Adrenal gland (tissue), 12 donors: ENCODE results near the gene ARMC9. TPM values are rescaled to one million over a fixed set of nuclear protein-coding genes. Genes with fewer than 3 reads are reported as not detected.

Source experiments
- DNase-seq, 7 donors: peaks; one replicate each; pipeline ENCODE4 v3.0.0-alpha.2; 2019 to 2020
- H3K27ac ChIP-seq, 5 donors: fragments of 200-600 bp; sonication (generic) in 4 of 5; 1 replicate in 3 of 5; 2 replicates in 2 of 5; pipeline versions ENCODE4 v1.5.1 to v1.8.0; 2016 to 2020; ENCODE audit warnings: mild to moderate bottlenecking in 1 of 5
- H3K27me3 ChIP-seq: fragments of 200-600 bp; 2 replicates; pipeline ENCODE4 v1.8.0; 2021
- H3K36me3 ChIP-seq, 2 donors: fragments of 200-600 bp; replicated peaks in 1 of 2; 1 replicate in 1 of 2; 2 replicates in 1 of 2; pipeline versions ENCODE4 v1.5.1 to v1.8.0; 2018 to 2022
- H3K4me1 ChIP-seq, 2 donors: fragments of 200-600 bp; replicated peaks in 1 of 2; 1 replicate in 1 of 2; 2 replicates in 1 of 2; pipeline versions ENCODE4 v1.5.1 to v1.8.0; 2018 to 2021
- H3K4me3 ChIP-seq, 4 donors: fragments of 200-600 bp; sonication (generic) in 3 of 4; one replicate each; pipeline ENCODE4 v1.5.1; 2016 to 2018
- H3K9me3 ChIP-seq, 3 donors: fragments of 200-600 bp; sonication (generic) in 1 of 3; replicated peaks in 1 of 3; 1 replicate in 2 of 3; 2 replicates in 1 of 3; pipeline versions ENCODE4 v1.5.1 to v1.8.0; 2016 to 2021
- POLR2A ChIP-seq, 2 donors: fragments of 450-650 bp; IDR thresholded peaks; one replicate each; pipeline ENCODE4 v1.6.1; 2017; ENCODE audit warnings: antibody characterized with exemption in 2 of 2, mild to moderate bottlenecking in 2 of 2, moderate library complexity in 1 of 2
- WGBS, 4 donors: extraction: QIAGEN DNeasy Blood & Tissue Kit in 2 of 4; methylation state at CpG; one replicate each; pipeline versions ENCODE4 v1.1.5 to v1.1.7; 2013 to 2017; 5-methylcytosine and 5-hydroxymethylcytosine counted together
- intact Hi-C, 2 donors: fragments of 100-400 bp; cut with DNase I; formaldehyde crosslinking; loops; one replicate each; pipeline versions ENCODE4 v1.14.1 to v1.15.0; 2022 to 2023
- polyA plus RNA-seq, 3 donors: library from polyadenylated mRNA; stranded (reverse); fragments of 200-250 nt in 2 of 3; fragments of 350-450 nt in 1 of 3; fragmentation: Illumina TruSeq in 1 of 3; extraction: RNeasy Lipid Tissue Mini Kit (QIAGEN cat#74804) in 1 of 3; gene quantifications; one replicate each; pipeline ENCODE4 v1.2.3, GENCODE V29; 2013 to 2014
- total RNA-seq, 9 donors: library from RNA; depleted of rRNA in 4 of 9; stranded (reverse); fragments of >200 nt in 4 of 9; fragments of 120-200 nt in 1 of 9; fragmentation: NEBNext Ultra II Directional in 1 of 9; extraction: Animal tissue kit (Norgen Biotek cat#: 25700) in 1 of 9; gene quantifications; one replicate each; pipeline versions ENCODE4 v1.1.0 to v1.2.4, GENCODE V29; 2013 to 2023
- TF ChIP-seq, protein P1 (sequence below), 6 experiments: fragments of 450-650 bp in 4 of 6; fragments of 200-600 bp in 2 of 6; sonication (generic) in 1 of 6; IDR thresholded peaks; 1 replicate in 5 of 6; 2 replicates in 1 of 6; pipeline versions ENCODE4 v1.5.1 to v1.8.0; 2016 to 2021; ENCODE audit warnings: antibody characterized with exemption in 6 of 6, mild to moderate bottlenecking in 2 of 6, moderate library complexity in 1 of 6
- donor health status: healthy with polysubstance abuse.
- donor health status: Bipolar disorder and iron deficiency.
- donor health status: DM: yes; HTN: yes; CAD: no.
- donor health status: DM: no; HTN: no; CAD: no.
- donor health status: DM: no; HTN: no; CAD: no.
- donor health status: DM: yes; HTN: yes; CAD: no.

Gene ARMC9
- total and polyA plus RNA-seq, 12 donors: 22.0 to 109 (median 54.2) TPM

DNA sequence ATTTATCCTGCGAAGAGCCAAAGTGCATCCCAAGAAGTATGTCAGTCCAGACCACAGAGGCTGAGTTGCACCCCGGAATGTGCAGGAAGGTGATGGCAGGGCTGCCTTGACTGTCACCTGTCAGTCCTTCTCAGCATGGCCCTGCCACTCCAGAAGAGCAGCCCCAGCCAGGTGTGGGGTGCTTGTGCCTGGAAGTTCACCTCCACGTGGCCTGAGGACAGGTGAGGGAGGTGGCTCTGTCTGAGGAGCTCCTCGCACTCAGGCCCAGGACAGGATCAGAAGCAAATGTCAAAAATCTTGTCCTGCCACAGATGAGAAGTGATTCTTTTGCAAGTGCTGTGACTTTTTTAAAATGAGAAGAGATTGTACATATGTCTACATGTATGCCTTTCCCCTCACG is 165.6 kb downstream of the ARMC9 start:
- Histone ChIP-seq H3K4me3 (no peak overlapping the region), H3K36me3 (peaks cover 0 to 5% of the 10 kb centered on the region in 2 donors), H3K4me1 (no peaks in the 10 kb centered on the region), H3K9me3 (no peaks in the 10 kb centered on the region), H3K27me3 (no peaks in the 10 kb centered on the region), H3K27ac (peak overlapping the region in 1 of 5 donors; percentile 56)
- no peak for DNase-seq
- 83 to 93% (median 92%) methylated on average over 4 to 5 of the region's 5 CpGs for WGBS, 4 donors
- intact Hi-C loops: no loop called here
- no peak for TF ChIP-seq POLR2A (IDR thresholded peaks at IDR 0.05)
- TF ChIP-seq, protein P1, sequence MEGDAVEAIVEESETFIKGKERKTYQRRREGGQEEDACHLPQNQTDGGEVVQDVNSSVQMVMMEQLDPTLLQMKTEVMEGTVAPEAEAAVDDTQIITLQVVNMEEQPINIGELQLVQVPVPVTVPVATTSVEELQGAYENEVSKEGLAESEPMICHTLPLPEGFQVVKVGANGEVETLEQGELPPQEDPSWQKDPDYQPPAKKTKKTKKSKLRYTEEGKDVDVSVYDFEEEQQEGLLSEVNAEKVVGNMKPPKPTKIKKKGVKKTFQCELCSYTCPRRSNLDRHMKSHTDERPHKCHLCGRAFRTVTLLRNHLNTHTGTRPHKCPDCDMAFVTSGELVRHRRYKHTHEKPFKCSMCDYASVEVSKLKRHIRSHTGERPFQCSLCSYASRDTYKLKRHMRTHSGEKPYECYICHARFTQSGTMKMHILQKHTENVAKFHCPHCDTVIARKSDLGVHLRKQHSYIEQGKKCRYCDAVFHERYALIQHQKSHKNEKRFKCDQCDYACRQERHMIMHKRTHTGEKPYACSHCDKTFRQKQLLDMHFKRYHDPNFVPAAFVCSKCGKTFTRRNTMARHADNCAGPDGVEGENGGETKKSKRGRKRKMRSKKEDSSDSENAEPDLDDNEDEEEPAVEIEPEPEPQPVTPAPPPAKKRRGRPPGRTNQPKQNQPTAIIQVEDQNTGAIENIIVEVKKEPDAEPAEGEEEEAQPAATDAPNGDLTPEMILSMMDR (IDR thresholded peaks at IDR 0.05): no peak

DNA sequence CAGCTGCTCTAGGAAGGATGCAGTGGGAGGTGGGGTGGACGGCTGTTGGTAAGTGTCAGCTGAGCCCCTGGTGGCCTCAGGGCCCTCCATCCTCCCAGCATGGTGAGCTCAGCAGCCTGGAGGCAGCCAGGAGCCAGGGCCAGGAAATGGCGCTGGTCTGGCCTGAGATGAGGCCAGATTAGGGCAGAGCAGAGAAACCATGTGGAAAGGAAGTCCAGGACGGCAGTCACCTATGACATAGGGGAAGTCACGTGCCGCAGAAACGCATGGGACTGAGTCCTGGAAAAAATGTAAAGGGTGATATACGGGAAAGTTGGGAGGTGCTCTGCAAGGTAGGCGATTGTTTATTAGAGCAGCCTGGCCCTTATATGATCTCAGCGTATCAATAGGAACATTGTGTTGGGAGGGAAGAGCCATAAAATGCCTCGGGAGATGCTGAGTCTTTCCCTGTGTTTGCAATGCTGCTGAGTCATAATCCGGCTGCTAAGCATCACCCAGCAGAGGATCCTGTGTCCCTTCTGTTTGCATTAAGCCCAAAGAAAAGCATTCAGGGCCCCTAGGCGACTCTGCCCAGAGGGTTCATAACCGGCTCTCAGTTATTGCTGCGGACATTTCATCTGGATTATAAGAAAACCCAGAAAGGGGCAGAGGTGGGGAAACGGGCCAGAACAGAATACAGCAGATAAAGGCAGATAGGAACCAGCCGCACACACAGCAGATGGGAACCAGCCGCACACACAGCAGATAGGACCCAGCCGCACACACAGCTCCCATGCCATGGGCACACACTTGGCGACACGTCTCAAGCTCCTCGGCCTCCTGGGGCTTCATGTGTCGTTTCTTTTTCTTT is 166.8 kb downstream of the ARMC9 start:
- 74 to 82% (median 78%) methylated on average over 20 to 22 of the region's 22 CpGs for WGBS, 4 donors

DNA sequence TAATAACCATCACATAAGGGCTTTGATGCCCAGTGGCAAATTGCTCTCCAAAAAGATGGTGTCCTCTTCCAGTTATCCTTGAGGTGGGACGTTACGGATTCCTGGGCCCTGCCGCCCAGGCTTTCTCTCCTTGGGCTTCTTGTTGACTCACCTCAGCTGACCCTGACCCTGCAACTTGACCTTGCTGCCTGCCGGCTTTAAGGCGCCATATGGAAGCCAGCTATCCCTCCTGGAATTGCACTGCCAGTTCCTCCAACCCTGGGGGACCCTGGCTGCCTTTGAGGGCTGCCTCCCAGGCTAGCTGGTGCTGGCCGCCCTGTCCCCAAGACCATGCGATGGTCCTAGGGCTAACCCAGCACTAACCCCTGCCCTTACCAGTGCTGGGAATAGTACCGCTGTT is 168.7 kb downstream of the ARMC9 start:
- TF ChIP-seq, protein P1 (IDR thresholded peaks at IDR 0.05): no peak
- no peak for TF ChIP-seq POLR2A (IDR thresholded peaks at IDR 0.05)
- 66 to 82% (median 79%) methylated on average over 7 to 8 of the region's 8 CpGs for WGBS, 4 donors
- Histone ChIP-seq H3K27me3 (no peaks in the 10 kb centered on the region), H3K4me3 (no peak overlapping the region), H3K9me3 (no peaks in the 10 kb centered on the region), H3K36me3 (no peaks in the 10 kb centered on the region), H3K27ac (no peak overlapping the region), H3K4me1 (no peaks in the 10 kb centered on the region)
- peak in 1 of 7 donors; percentile 13 for DNase-seq
- intact Hi-C loops: no loop called here

More for the DNA sequence above, 166.8 kb downstream of the ARMC9 start:
- H3K4me3 ChIP-seq: no peak overlapping the region
- peaks cover 0 to 5% of the 10 kb centered on the region in 2 donors for H3K36me3 ChIP-seq
- peak overlapping the region in 1 of 5 donors; percentile 56 for H3K27ac ChIP-seq
- intact Hi-C loops: no loop called here
- H3K4me1 ChIP-seq: no peaks in the 10 kb centered on the region
- TF ChIP-seq, protein P1 (IDR thresholded peaks at IDR 0.05): no peak
- TF ChIP-seq POLR2A (IDR thresholded peaks at IDR 0.05): no peak
- no peaks in the 10 kb centered on the region for H3K9me3 ChIP-seq
- peak in 3 of 7 donors; percentile 5 to 71 (median 21) for DNase-seq
- H3K27me3 ChIP-seq: no peaks in the 10 kb centered on the region

DNA sequence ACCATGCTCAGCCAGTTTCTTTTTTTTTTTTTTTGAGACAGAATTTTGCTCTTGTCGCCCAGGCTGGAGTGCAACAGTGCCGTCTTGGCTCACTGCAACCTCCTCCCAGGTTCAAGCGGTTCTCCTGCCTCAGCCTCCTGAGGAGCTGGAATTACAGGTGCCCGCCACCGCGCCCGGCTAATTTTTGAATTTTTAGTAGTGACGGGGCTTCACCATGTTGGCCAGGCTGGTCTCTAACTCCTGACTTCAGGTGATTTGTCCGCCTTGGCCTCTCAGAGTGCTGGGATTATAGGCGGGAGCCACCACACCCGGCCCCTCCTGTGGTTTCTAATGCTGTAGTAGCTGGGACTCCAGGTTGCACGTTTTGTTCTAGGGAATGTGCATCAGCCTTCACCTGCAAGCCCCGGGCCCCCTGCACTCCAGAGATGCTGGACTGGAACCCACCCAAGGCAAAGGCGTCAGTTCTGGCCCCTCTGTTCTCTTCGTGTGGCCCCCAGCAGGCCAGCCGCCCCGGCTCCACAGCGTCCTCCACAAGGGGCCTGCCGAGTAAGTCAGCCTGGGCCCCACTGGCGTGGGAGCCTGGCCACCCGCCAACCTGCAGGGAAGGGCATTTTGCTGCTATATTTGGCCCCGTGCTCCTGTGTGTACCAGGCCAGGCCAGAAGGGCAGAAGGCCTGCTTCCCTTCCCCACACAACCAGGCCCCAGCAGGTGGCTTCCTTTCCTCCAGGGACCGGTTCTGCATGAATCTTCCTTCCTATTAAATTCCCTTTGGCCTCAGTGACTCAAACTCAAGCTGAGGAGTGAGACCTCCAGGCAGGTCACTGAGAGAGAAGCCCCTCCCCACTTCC is 171.4 kb downstream of the ARMC9 start:
- H3K36me3 ChIP-seq: no peaks in the 10 kb centered on the region

More for the DNA sequence above, 171.4 kb downstream of the ARMC9 start:
- TF ChIP-seq, protein P1 (IDR thresholded peaks at IDR 0.05): no peak
- TF ChIP-seq POLR2A (IDR thresholded peaks at IDR 0.05): no peak
- H3K4me1 ChIP-seq: no peaks in the 10 kb centered on the region
- H3K4me3 ChIP-seq: no peak overlapping the region
- intact Hi-C loops: no loop called here
- no peak for DNase-seq
- no peaks in the 10 kb centered on the region for H3K27me3 ChIP-seq
- H3K27ac ChIP-seq: no peak overlapping the region
- WGBS, 4 donors: 84 to 86% (median 85%) methylated on average over 18 to 23 of the region's 23 CpGs
- no peaks in the 10 kb centered on the region for H3K9me3 ChIP-seq
